Loucy (cell line): ENCODE measurements around the gene ABCC8.
"Not testable (repeated sequence)": the region's sequence is repeated elsewhere in the genome, so short reads cannot be mapped to it uniquely, and the experiment has no call there.

Experiments used
- H2AFZ ChIP-seq: fragments of 200-600 bp; sonication (generic); 2 replicates; pipeline ENCODE4 v1.6.0; 2016; ENCODE audit warnings: antibody characterized with exemption, mild to moderate bottlenecking, low read length, moderate library complexity
- H3F3A ChIP-seq: fragments of 200-600 bp; 2 replicates; pipeline ENCODE4 v1.6.0; 2016; ENCODE audit warnings: antibody characterized with exemption, low read depth, mild to moderate bottlenecking
- H3K27me3 ChIP-seq: fragments of 200-600 bp; sonication (generic); 2 replicates; pipeline ENCODE4 v1.6.1; 2014; ENCODE audit warnings: low read length, mild to moderate bottlenecking; ENCODE audit not compliant: insufficient read depth, poor library complexity, severe bottlenecking
- H3K36me3 ChIP-seq: fragments of 200-600 bp; sonication (generic); 2 replicates; pipeline ENCODE4 v1.6.1; 2016; ENCODE audit warnings: low read length; ENCODE audit not compliant: insufficient read depth
- H3K4me1 ChIP-seq: fragments of 200-600 bp; sonication (generic); 2 replicates; pipeline ENCODE4 v1.5.1; 2014; ENCODE audit warnings: low read length, mild to moderate bottlenecking; ENCODE audit not compliant: insufficient read depth, poor library complexity, severe bottlenecking
- H3K4me2 ChIP-seq: fragments of 200-600 bp; sonication (generic); 2 replicates; pipeline ENCODE4 v1.6.0; 2014; ENCODE audit warnings: antibody characterized with exemption, low read length, low read depth, mild to moderate bottlenecking; ENCODE audit not compliant: poor library complexity, severe bottlenecking
- H3K4me3 ChIP-seq: fragments of 200-600 bp; sonication (generic); 2 replicates; pipeline ENCODE4 v1.5.1; 2014; ENCODE audit warnings: low read length, mild to moderate bottlenecking, mixed read lengths; ENCODE audit not compliant: poor library complexity, severe bottlenecking
- H3K79me2 ChIP-seq: fragments of 200-600 bp; sonication (generic); 2 replicates; pipeline ENCODE4 v1.6.1; 2014; ENCODE audit warnings: low read length; ENCODE audit not compliant: insufficient read depth
- H3K9ac ChIP-seq: fragments of 200-600 bp; sonication (generic); 2 replicates; pipeline ENCODE4 v1.6.0; 2014; ENCODE audit warnings: mild to moderate bottlenecking, low read depth, low read length, moderate library complexity; ENCODE audit not compliant: poor library complexity, severe bottlenecking
- H3K9me2 ChIP-seq: fragments of 200-600 bp; sonication (generic); replicated peaks from 2 replicates; pipeline ENCODE4 v1.6.1; 2016; ENCODE audit warnings: low read depth, low read length, mixed read lengths
- H3K9me3 ChIP-seq: fragments of 200-600 bp; sonication (generic); 2 replicates; pipeline ENCODE4 v1.6.1; 2014; ENCODE audit warnings: mild to moderate bottlenecking, antibody characterized with exemption, low read length, low read depth; ENCODE audit not compliant: insufficient read depth
- H4K20me1 ChIP-seq: fragments of 200-600 bp; sonication (generic); 2 replicates; pipeline ENCODE4 v1.6.0; 2014; ENCODE audit warnings: antibody characterized with exemption, low read length, mild to moderate bottlenecking; ENCODE audit not compliant: insufficient read depth, poor library complexity, severe bottlenecking
- CTCF ChIP-seq: fragments of 200-600 bp; sonication (generic); conservative IDR thresholded peaks from 2 replicates; pipeline ENCODE4 v1.5.1; 2014; ENCODE audit warnings: mild to moderate bottlenecking, antibody characterized with exemption, low read length
- EZH2phosphoT487 ChIP-seq: fragments of 200-600 bp; IDR thresholded peaks from 2 replicates; pipeline ENCODE4 v1.6.1; 2018; ENCODE audit warnings: antibody characterized with exemption, mild to moderate bottlenecking, moderate library complexity, borderline replicate concordance

ABCC8 gene

GRCh38 chr11:17428261-17428660, 48.4 kb downstream of the ABCC8 start:
- TF ChIP-seq EZH2phosphoT487: no peak
- no peak for TF ChIP-seq CTCF
- no peak overlapping the region for H2AFZ ChIP-seq
- H3K9me3 ChIP-seq: no peaks in the 10 kb centered on the region
- no peaks in the 10 kb centered on the region for H3K36me3 ChIP-seq
- no peak overlapping the region for H3K4me3 ChIP-seq
- no peaks in the 10 kb centered on the region for H3K9me2 ChIP-seq
- H3K4me2 ChIP-seq: no peak overlapping the region
- no peaks in the 10 kb centered on the region for H3F3A ChIP-seq
- peaks cover 10% of the 10 kb centered on the region for H3K4me1 ChIP-seq
- H3K27me3 ChIP-seq: no peaks in the 10 kb centered on the region
- no peak overlapping the region for H3K9ac ChIP-seq
- no peaks in the 10 kb centered on the region for H3K79me2 ChIP-seq
- no peaks in the 10 kb centered on the region for H4K20me1 ChIP-seq

GRCh38 chr11:17426233-17426632, 50.4 kb downstream of the ABCC8 start:
- H3K9ac ChIP-seq, H3K4me2 ChIP-seq: not testable (repeated sequence)

GRCh38 chr11:17423533-17424310, 52.9 kb downstream of the ABCC8 start:
- no peaks in the 10 kb centered on the region for H3K9me2 ChIP-seq
- H3K79me2 ChIP-seq: no peaks in the 10 kb centered on the region
- H3K4me1 ChIP-seq: peaks cover 6% of the 10 kb centered on the region

More at GRCh38 chr11:17426233-17426632, 50.4 kb downstream of the ABCC8 start:
- H4K20me1 ChIP-seq, H3K27me3 ChIP-seq, H3K4me1 ChIP-seq, H3K9me3 ChIP-seq, H3K9me2 ChIP-seq, H3K79me2 ChIP-seq, H2AFZ ChIP-seq, H3F3A ChIP-seq, H3K36me3 ChIP-seq, H3K4me3 ChIP-seq: not testable (repeated sequence)

More at GRCh38 chr11:17423533-17424310, 52.9 kb downstream of the ABCC8 start:
- H4K20me1 ChIP-seq: no peaks in the 10 kb centered on the region
- H2AFZ ChIP-seq: no peak overlapping the region
- H3K4me2 ChIP-seq: no peak overlapping the region
- no peak for TF ChIP-seq CTCF
- no peak for TF ChIP-seq EZH2phosphoT487
- no peak overlapping the region for H3K9ac ChIP-seq
- H3K4me3 ChIP-seq: no peak overlapping the region
- no peaks in the 10 kb centered on the region for H3F3A ChIP-seq
- no peaks in the 10 kb centered on the region for H3K36me3 ChIP-seq
- peaks cover 13% of the 10 kb centered on the region for H3K27me3 ChIP-seq
- H3K9me3 ChIP-seq: no peaks in the 10 kb centered on the region
